IMR-90 (cell line): Measurements from ENCODE around the gene ALS2. TPM values are rescaled to one million over a fixed set of nuclear protein-coding genes. Genes with fewer than 3 reads are reported as not detected.

Experiments
- ATAC-seq: fragments of 200-7000 bp; cut with Tn5 transposase; 2 replicates; pipeline ENCODE4 v1.9.1; 2020; ENCODE audit warnings: low read depth, mild to moderate bottlenecking, moderate library complexity
- BruUV-seq: library from RNA; stranded (reverse); fragments of 400-500 nt; replicated peaks from 2 replicates; lab custom pipeline; 2021; lab: Mats Ljungman, UMichigan
- CTCF ChIA-PET: fragments of 300-600 bp; formaldehyde crosslinking; extraction: SDS; loops from one replicate; lab custom pipeline; 2021; ENCODE audit warnings: antibody characterized with exemption; lab: Yijun Ruan, JAX
- POLR2A ChIA-PET: fragments of 300-600 bp; sonication (Branson Sonifier 250); formaldehyde crosslinking; loops from one replicate; lab custom pipeline; 2022; ENCODE audit warnings: antibody characterized with exemption; ENCODE audit not compliant: unreplicated experiment; lab: Charles Lee
- DNase-seq: peaks from one replicate; pipeline ENCODE4 v3.0.0; 2013
- H2AFZ ChIP-seq: replicated peaks from 2 replicates; pipeline ENCODE3; 2013; ENCODE audit warnings: low read length, mild to moderate bottlenecking; ENCODE audit not compliant: poor library complexity
- H2AK5ac ChIP-seq: 2 replicates; pipeline ENCODE4 v1.6.1; 2013; ENCODE audit warnings: low read depth, low read length, inconsistent platforms
- H2AK9ac ChIP-seq: replicated peaks from 2 replicates; pipeline ENCODE3; 2013; ENCODE audit warnings: mild to moderate bottlenecking, low read depth, low read length, moderate library complexity; ENCODE audit not compliant: poor library complexity
- H2BK120ac ChIP-seq: 2 replicates; pipeline ENCODE4 v1.6.1; 2013; ENCODE audit warnings: low read depth, low read length, inconsistent platforms
- H2BK15ac ChIP-seq: 3 replicates; pipeline ENCODE4 v1.6.1; 2013; ENCODE audit warnings: low read depth, low read length, inconsistent platforms
- H2BK20ac ChIP-seq: 2 replicates; pipeline ENCODE4 v1.6.1; 2013; ENCODE audit warnings: low read depth, mild to moderate bottlenecking, inconsistent platforms, low read length, moderate library complexity
- H2BK5ac ChIP-seq: 2 replicates; pipeline ENCODE4 v1.6.1; 2013; ENCODE audit warnings: mild to moderate bottlenecking, low read depth, low read length, inconsistent platforms; ENCODE audit not compliant: poor library complexity, severe bottlenecking
- H3K14ac ChIP-seq: replicated peaks from 2 replicates; pipeline ENCODE4 v1.6.1; 2013; ENCODE audit warnings: low read depth, low read length, inconsistent platforms
- H3K18ac ChIP-seq: 2 replicates; pipeline ENCODE4 v1.6.1; 2013; ENCODE audit warnings: low read depth, low read length, control low read depth
- H3K23ac ChIP-seq: 2 replicates; pipeline ENCODE4 v1.6.1; 2013; ENCODE audit warnings: low read depth, low read length, inconsistent platforms
- H3K27ac ChIP-seq: 2 replicates; pipeline ENCODE4 v1.5.1; 2013; ENCODE audit warnings: mild to moderate bottlenecking, control low read depth, low read length; ENCODE audit not compliant: insufficient read depth
- H3K27me3 ChIP-seq: 2 replicates; pipeline ENCODE4 v1.6.1; 2013; ENCODE audit warnings: low read length; ENCODE audit not compliant: control insufficient read depth, insufficient read depth
- H3K36me3 ChIP-seq: 2 replicates; pipeline ENCODE4 v1.6.1; 2013; ENCODE audit warnings: low read length, mixed read lengths; ENCODE audit not compliant: control insufficient read depth, insufficient read depth
- H3K4ac ChIP-seq: 2 replicates; pipeline ENCODE4 v1.6.1; 2013; ENCODE audit warnings: low read depth, low read length, inconsistent platforms
- H3K4me1 ChIP-seq: 2 replicates; pipeline ENCODE4 v1.6.1; 2013; ENCODE audit warnings: low read length, mixed read lengths; ENCODE audit not compliant: control insufficient read depth, insufficient read depth
- H3K4me2 ChIP-seq: 2 replicates; pipeline ENCODE4 v1.6.1; 2013; ENCODE audit warnings: low read depth, mild to moderate bottlenecking, control low read depth, low read length, moderate library complexity
- H3K4me3 ChIP-seq: 2 replicates; pipeline ENCODE4 v1.5.1; 2013; ENCODE audit warnings: low read depth, mild to moderate bottlenecking, control low read depth, low read length, moderate library complexity; ENCODE audit not compliant: insufficient read depth
- H3K56ac ChIP-seq: 2 replicates; pipeline ENCODE4 v1.6.1; 2013; ENCODE audit warnings: low read length, inconsistent platforms; ENCODE audit not compliant: insufficient read depth; ENCODE audit errors: extremely low read depth
- H3K79me1 ChIP-seq, 2 experiments: 2 replicates each; pipeline ENCODE4 v1.6.1; 2013; ENCODE audit warnings: low read length in 2 of 2, inconsistent platforms in 1 of 2, low read depth in 1 of 2
- H3K9ac ChIP-seq: 2 replicates; pipeline ENCODE4 v1.6.1; 2013; ENCODE audit warnings: low read depth, low read length, control low read depth
- H3K9me1 ChIP-seq: 2 replicates; pipeline ENCODE4 v1.6.1; 2013; ENCODE audit warnings: low read length, inconsistent platforms; ENCODE audit not compliant: insufficient read depth
- H3K9me3 ChIP-seq: 2 replicates; pipeline ENCODE4 v1.6.1; 2013; ENCODE audit warnings: low read length; ENCODE audit not compliant: control insufficient read depth, insufficient read depth
- H4K20me1 ChIP-seq: 2 replicates; pipeline ENCODE4 v1.6.1; 2013; ENCODE audit warnings: low read length, inconsistent platforms; ENCODE audit not compliant: insufficient read depth
- H4K5ac ChIP-seq: 2 replicates; pipeline ENCODE4 v1.6.1; 2013; ENCODE audit warnings: mild to moderate bottlenecking, low read depth, low read length, control low read depth
- H4K8ac ChIP-seq, 2 experiments: 2 replicates each; pipeline ENCODE4 v1.6.1; 2013; ENCODE audit warnings: low read depth in 2 of 2, low read length in 2 of 2, control low read depth in 1 of 2, inconsistent platforms in 1 of 2
- H4K91ac ChIP-seq: 2 replicates; pipeline ENCODE4 v1.6.1; 2013; ENCODE audit warnings: low read depth, low read length, inconsistent platforms; ENCODE audit not compliant: insufficient read depth
- BHLHE40 ChIP-seq: fragments of 150-350 bp; IDR thresholded peaks from 2 replicates; pipeline ENCODE4 v1.6.1; 2016; ENCODE audit warnings: mild to moderate bottlenecking, low read depth, low read length
- MAZ ChIP-seq: IDR thresholded peaks from 2 replicates; pipeline ENCODE4 v1.6.1; 2012; ENCODE audit warnings: low read depth, mild to moderate bottlenecking, low read length, improper control_type of control experiment, moderate library complexity, borderline replicate concordance
- WGBS, 2 experiments: methylation state at CpG; one replicate each; pipeline versions ENCODE4 v1.1.5 to v1.1.7; 2013; ENCODE audit warnings: missing lambda C conversion rate in 2 of 2; ENCODE audit not compliant: insufficient read length in 1 of 2; ENCODE audit errors: extremely low coverage in 2 of 2; 5-methylcytosine and 5-hydroxymethylcytosine counted together
- dilution Hi-C: fragments of 300-500 bp; cut with HindIII; formaldehyde crosslinking; loops from one replicate; pipeline ENCODE4 v1.14.3; 2018; ENCODE audit warnings: low sequenced_read_pairs; ENCODE audit not compliant: unreplicated experiment
- in situ Hi-C: fragments of 300-500 bp; cut with MboI; formaldehyde crosslinking; loops from 3 replicates; pipeline ENCODE4 v1.14.3; 2019; ENCODE audit warnings: low sequenced_read_pairs, inconsistent platforms, mixed read lengths
- intact Hi-C: fragments of 100-400 bp; cut with micrococcal nuclease; formaldehyde crosslinking; loops from 2 replicates; pipeline ENCODE4 v1.10.0; 2022
- polyA plus RNA-seq, 3 experiments: library from polyadenylated mRNA; depleted of rRNA; stranded (reverse); fragments of >200 nt; gene quantifications; 2 replicates each; pipeline ENCODE4 v1.2.3, GENCODE V29; 2012; ENCODE audit warnings: low replicate concordance in 1 of 3
- total RNA-seq: library from RNA; depleted of rRNA; stranded (reverse); fragments of >200 nt; gene quantifications from 2 replicates; pipeline ENCODE4 v1.2.3, GENCODE V29; 2012

The ALS2 gene
- total and polyA plus RNA-seq, 2 of the 4 experiments (the other 2 are of a cell fraction), result 14.4 to 42.3 TPM

DNA sequence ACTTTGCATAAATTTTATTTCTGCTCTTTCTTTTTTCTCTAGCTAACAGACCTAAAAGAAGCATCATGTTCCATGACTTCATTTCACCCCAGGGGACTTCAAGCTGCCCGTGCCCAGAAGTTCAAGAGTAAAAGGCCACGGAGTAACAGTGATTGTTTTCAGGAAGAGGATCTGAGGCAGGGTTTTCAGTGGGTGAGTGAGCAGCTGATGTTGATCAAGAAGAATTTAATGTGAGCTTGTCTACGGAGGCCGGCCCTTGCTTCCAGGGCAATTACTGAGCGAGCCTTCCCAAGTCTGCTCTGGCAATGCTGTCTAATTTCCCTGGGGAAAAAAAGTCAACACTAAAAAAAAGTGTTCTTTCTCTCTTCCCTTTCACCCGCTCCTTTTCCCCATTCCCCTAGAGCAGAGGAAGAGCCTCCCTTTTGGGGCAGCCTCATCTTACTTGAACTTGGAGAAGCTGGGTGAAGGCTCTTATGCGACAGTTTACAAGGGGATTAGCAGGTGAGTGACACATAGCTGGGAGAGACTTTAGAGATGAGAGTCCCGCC lies 26.8 kb upstream of the ALS2 start:
- Histone ChIP-seq H3K79me1 (peaks cover 0 to 23% of the 10 kb centered on the region in 2 experiments; a peak in 1 of 4 replicates), H3K18ac (peak overlapping the region; percentile 74), H3K9me1 (peaks cover 7% of the 10 kb centered on the region), H3K9me3 (no peaks in the 10 kb centered on the region), H2BK120ac (peak overlapping the region; percentile 81), H4K20me1 (no peaks in the 10 kb centered on the region), H3K4me3 (no peak overlapping the region), H2BK15ac (peak overlapping the region; percentile 8; the same call in 2 of the 3 replicates), H3K9ac (peak overlapping the region; percentile 26), H3K14ac (peak overlapping the region; percentile 59), H4K8ac (peak overlapping the region; percentile 51 to 75), H2BK5ac (peak overlapping the region; percentile 68), H3K4ac (peak overlapping the region; percentile 59), H4K5ac (peak overlapping the region; percentile 47), H3K36me3 (no peaks in the 10 kb centered on the region), H2AK9ac (peak overlapping the region; percentile 71), H2AK5ac (peak overlapping the region; percentile 6), H3K56ac (peak overlapping the region; percentile 60; the same call in 1 of the 2 replicates), H3K23ac (peak overlapping the region; percentile 3), H2BK20ac (peak overlapping the region; percentile 58), H4K91ac (peak overlapping the region; percentile 72), H3K27me3 (no peaks in the 10 kb centered on the region), H3K27ac (peak overlapping the region; percentile 65), H3K4me1 (peaks cover 12% of the 10 kb centered on the region), H3K4me2 (peak overlapping the region; percentile 66), H2AFZ (peak overlapping the region; percentile 38)
- ATAC-seq (peak; percentile 81), DNase-seq (peak; percentile 63)
- ChIA-PET POLR2A (interaction anchor here (1.6 kb wide), 1 partner anchor 52 kb away, joined by 3 read pairs; no protein-coding TSS in a partner anchor), CTCF (interaction anchor here (0.6 to 0.7 kb wide), 2 partner anchors 9 to 27 kb away, joined by 3 read pairs; partner anchors contain the start of gene ALS2)
- in situ Hi-C loops, result no loop called here
- intact Hi-C loops, result loop anchor here (2.0 kb wide), 1 partner anchor 47 kb away; no protein-coding TSS in a partner anchor
- no TSS peak for BruUV-seq
- dilution Hi-C loops, result no loop called here
- TF ChIP-seq MAZ (no peak), BHLHE40 (0 out of 2 replicates have a peak, but pooled peaks have one; percentile 21)
- WGBS, 2 experiments, result 0% methylated on average over 2 of the region's 8 CpGs; no CpG with 5 or more reads in 1 of the 2 experiments
